GM18951 (cell line): ENCODE results near the gene CEP131.

Experiments
- POLR2A ChIP-seq: IDR thresholded peaks from 4 replicates; pipeline ENCODE4 v1.6.1; 2011; ENCODE audit warnings: mild to moderate bottlenecking; ENCODE audit not compliant: insufficient read length, insufficient read depth; ENCODE audit errors: extremely low read depth
- in situ Hi-C: fragments of 300-500 bp; cut with MboI; formaldehyde crosslinking; loops from one replicate; pipeline ENCODE4 v1.12.0; 2022; ENCODE audit warnings: low sequenced_read_pairs, mixed read lengths, inconsistent platforms; ENCODE audit not compliant: unreplicated experiment

The CEP131 gene

GRCh38 chr17:81258292-81258691 is 35.5 kb upstream of the CEP131 start:
- in situ Hi-C loops: no loop called here
- TF ChIP-seq POLR2A: no peak

- in situ Hi-C loops: no loop called here
- TF ChIP-seq POLR2A: no peak
These were observed 34.8 kb upstream of the CEP131 start for GRCh38 chr17:81257533-81257932.

DNA sequence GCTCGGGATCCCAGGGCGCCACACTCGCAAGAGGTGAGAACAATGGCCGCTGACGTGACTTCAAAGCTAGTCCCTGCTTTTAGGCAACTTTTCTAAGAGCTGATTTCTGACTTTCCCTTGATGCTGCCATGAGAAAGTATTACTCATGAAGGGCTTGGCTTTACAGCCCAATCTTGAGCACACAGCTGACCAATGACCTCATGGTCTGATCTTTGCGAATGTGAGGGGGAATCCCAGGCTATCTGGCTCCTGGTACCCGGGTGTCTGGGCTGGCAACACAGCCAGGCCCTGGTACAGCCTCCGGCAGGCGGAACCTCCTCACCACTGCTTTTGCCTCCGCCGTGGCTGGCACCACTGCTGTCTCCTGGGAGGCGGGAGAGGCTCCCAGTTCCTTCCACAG is 33.9 kb upstream of the CEP131 start:
- in situ Hi-C loops: no loop called here
- no peak for TF ChIP-seq POLR2A

DNA sequence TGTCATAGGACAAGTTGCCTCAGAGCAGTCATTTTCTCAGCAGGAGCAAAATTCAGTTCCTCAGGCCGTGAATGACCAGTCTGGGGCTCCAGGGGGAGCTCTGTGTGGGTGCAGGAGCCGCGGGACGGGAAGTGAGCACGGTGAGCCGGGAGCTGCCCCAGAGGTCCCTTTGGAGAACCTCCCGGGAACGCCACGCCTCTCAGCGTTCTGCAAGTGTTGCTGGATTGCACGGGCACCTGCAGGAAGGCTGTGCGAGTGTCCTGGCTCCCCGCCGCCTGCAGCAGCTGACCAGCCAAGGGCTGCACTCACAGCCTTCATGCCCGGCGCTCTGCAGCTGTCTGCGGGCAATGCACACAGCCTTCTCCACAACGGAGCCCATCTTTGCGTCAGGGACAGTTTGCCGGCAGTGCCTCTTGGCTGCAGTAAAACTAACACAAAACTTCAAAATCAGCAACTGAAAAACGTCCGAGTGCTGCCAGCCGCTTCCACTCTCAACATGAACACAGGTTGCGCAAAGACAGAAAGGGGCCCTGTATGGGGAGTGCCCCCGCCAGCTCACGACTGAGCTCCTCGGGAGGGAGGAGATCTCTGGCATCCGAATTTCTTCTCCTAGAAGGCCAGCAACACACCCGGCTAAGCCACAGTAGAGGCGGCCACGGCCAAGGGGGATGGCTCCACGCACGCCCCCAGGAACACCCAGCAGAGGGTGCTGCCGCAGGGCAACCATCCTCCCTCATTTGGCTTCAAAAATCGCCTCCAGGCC is 32.4 kb upstream of the CEP131 start:
- in situ Hi-C loops: no loop called here
- no peak for TF ChIP-seq POLR2A

DNA sequence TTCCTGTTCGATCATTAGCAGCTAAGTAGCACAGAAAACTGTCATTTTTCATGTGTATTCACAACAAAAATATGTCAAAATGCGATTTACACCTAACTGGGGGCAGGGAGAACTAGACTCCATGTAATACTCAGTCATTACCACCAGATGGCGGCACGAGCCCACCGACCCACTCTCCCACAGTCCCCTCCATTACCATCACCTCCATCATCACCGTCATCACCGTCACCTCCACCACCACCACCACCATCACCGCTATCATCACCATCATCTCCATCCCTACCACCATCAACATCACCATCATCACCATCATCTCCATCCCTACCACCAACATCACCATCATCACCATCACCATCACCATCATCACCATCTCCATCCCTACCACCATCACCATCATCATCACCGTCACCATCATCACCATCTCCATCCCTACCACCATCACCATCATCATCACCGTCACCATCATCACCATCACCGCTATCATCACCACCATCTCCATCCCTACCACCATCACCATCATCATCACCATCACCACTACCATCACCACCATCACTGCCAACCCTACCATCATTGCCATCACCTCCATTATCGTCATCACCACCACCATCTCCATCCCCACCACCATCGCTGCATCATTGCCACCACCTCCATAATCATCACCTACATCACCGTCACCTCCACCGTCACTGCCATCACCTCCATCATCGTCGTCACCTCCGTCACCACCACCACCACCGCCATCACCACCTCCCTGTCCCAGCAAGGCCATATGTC is 30.8 kb upstream of the CEP131 start:
- TF ChIP-seq POLR2A: no peak
- in situ Hi-C loops: no loop called here

DNA sequence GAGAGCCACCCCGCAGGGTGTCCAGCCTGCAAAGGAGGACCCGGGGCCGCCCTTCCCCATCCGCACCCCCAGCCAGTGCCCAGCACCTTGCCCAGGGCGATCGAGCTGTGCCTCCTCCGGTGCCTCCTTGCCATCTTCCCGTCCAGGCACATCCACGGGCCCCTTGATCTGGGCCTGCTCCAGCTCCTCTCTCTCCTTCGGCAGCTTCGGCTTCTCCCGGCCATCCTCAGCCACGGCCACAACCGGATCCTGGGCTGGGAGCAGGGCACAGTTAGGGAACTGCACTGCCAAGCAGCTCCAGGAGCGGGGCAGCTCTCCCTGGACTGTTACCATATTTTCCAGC is 30.2 kb upstream of the CEP131 start:
- no peak for TF ChIP-seq POLR2A
- in situ Hi-C loops: no loop called here

DNA sequence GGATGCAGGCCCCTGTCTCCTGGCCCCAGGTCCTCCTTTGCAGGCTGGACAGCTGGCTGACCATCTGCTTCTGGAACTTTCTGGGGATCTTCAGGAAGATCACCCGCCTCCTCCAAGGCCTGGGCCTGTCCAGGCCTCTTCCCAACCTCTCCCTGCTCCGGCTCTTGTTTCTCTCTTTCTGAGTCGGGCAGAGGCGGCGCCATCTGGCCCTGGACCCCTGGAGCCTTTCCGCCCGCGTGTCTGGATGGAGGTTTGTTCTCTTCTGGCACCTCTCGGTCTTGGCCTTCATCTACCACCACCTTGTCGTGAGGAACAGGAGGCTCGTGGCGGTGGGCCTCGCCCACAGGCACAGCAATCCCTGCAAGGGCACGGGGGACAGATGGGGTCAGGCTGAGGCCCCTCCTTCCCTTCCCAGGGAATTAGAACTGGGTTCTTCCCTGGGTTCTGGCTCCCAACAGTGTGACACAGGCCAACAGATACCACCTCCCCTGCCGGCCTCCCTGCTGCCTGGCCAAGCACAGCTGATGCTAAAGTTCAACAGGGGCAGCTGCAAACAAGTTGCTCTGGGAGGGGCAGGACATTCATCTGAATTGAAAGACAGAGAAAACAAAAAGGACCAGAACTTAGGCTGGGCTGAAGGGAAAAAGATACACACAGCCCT is 29.7 kb upstream of the CEP131 start:
- no peak for TF ChIP-seq POLR2A
- in situ Hi-C loops: no loop called here

DNA sequence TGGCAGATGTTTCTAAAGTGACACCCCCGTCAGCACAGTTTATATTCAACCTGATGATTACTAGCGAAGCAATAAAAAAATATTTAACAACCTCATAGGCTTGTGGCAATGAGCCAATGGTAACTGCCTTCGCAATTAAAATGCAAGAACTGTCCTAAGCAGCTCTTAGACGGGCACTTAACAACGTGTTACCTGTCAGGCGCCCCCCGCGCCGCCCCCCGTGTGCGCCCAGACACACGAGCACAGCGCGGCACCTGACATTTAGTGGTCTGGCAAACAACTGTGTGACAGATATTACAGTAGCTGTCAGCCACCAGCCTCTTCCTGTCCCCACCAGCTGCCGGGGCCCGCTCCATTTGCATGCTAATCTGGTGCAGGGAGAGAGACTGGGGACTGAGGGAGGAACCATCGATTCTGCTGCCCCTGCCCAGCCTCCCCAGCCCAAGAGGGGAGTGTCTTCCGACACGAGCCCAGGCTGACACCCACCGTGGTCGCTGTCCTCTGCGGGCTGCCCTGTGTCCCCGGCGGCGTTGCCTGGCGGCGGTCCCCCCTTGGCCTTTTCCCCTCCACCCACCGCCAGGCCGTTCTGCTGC is 29.0 kb upstream of the CEP131 start:
- in situ Hi-C loops: no loop called here
- no peak for TF ChIP-seq POLR2A

GRCh38 chr17:81251094-81251708 is 28.4 kb upstream of the CEP131 start:
- TF ChIP-seq POLR2A: no peak
- in situ Hi-C loops: no loop called here

DNA sequence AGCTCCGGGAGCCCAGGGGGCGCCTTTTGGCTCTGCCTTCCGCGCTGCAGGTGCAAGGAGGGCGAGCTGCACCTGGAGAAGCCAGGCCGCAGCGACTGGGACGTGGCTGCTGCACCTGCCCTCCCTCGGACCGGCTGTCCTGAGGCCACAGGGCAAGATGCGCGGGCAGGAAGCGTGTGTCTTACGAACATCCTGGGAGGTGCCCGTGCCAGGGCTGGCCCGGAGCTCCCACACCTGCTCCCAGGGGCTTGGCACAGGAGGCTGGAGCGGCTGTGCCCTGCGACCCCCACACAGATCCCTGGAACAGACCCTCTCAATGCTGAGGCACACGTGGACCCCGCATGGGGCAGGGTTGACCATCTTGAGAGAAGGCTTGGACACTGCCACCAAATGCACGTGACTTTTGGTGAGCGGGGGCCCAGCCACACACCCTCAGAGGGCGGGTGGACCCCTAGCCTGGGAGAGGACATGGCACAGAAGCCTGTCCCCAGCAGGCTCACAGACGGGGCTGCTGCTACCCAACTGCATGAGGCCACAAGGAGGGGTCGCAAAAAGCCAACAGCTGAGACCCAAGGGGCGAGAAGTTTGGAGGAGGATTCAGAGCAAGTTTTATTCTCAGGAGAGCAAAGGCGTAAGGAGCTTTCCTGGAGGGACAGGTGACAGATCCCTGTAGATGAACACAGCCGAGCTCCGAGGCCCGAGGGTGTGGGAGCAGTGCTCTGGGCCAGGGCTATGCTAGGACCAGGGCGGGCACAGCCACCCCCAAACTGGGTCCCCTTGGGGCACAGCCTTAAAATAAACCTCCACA is 27.7 kb upstream of the CEP131 start:
- in situ Hi-C loops: no loop called here
- TF ChIP-seq POLR2A: no peak

GRCh38 chr17:81249223-81250040 is 26.7 kb upstream of the CEP131 start:
- TF ChIP-seq POLR2A: no peak
- in situ Hi-C loops: no loop called here

DNA sequence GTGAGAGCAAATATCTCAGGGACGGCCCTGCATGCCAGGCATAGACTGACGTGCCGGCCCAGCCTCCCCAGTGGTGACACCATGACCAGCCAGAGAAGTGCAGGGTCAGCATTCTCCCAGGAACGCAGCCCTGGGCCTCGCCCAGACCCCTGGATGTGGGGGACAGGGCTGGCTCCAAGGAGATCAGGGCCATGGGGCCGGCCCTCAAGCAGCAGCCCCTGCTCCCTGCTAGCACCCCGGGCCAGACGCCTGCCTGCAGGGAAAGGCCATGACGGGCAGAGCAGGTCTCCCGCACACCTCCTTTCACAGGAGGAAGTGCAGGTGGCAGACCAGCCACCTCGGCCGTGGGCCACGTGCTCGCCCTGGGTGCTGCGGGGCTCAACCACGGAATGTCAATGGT is 25.9 kb upstream of the CEP131 start:
- TF ChIP-seq POLR2A: no peak
- in situ Hi-C loops: no loop called here
